ENCODE measurements around the gene STPG2.

DNA sequence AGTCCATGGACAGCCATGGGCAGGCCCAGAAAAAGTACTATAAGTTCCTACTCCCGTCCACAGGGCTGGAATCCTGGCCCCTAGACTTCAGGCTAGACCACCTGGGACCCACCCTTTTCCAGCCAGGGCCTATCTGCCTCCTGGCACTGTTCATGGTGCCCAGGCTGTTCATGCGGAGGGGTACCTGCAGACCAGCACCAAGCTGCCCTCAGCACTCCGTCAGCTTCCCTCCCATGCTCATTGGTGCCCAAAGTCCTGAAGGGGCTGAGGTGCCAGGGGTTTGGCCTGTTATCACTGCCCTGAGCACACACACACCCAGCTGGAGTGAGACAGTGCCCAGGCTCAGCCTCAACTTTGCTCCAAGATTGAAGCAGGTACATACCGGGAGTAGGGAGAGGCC lies 477.7 kb downstream of the STPG2 start:
- TF ChIP-seq, protein P1, sequence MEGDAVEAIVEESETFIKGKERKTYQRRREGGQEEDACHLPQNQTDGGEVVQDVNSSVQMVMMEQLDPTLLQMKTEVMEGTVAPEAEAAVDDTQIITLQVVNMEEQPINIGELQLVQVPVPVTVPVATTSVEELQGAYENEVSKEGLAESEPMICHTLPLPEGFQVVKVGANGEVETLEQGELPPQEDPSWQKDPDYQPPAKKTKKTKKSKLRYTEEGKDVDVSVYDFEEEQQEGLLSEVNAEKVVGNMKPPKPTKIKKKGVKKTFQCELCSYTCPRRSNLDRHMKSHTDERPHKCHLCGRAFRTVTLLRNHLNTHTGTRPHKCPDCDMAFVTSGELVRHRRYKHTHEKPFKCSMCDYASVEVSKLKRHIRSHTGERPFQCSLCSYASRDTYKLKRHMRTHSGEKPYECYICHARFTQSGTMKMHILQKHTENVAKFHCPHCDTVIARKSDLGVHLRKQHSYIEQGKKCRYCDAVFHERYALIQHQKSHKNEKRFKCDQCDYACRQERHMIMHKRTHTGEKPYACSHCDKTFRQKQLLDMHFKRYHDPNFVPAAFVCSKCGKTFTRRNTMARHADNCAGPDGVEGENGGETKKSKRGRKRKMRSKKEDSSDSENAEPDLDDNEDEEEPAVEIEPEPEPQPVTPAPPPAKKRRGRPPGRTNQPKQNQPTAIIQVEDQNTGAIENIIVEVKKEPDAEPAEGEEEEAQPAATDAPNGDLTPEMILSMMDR (conservative IDR thresholded peaks at IDR 0.05; ENCODE audit: low read depth, low read length), result no peak
- TF ChIP-seq POLR2A (IDR thresholded peaks at IDR 0.05; ENCODE audit: low read depth, low read length), result no peak
- no peak for TF ChIP-seq SMC3 (IDR thresholded peaks at IDR 0.05; ENCODE audit: low read depth, low read length)
- TF ChIP-seq CEBPB (IDR thresholded peaks at IDR 0.05; ENCODE audit: low read depth, low read length), result no peak
- no peak for TF ChIP-seq RFX5 (IDR thresholded peaks at IDR 0.05; ENCODE audit: low read depth, low read length)
- TF ChIP-seq FOS (IDR thresholded peaks at IDR 0.05; ENCODE audit: low read depth, low read length), result no peak
- no peak for TF ChIP-seq NFE2L2 (IDR thresholded peaks at IDR 0.05; ENCODE audit: low read depth, low read length)
- TF ChIP-seq MAFK (IDR thresholded peaks at IDR 0.05; ENCODE audit: low read depth, low read length), result no peak
- no peak for TF ChIP-seq RAD21 (IDR thresholded peaks at IDR 0.05; ENCODE audit: low read length)
- TF ChIP-seq, protein P2, sequence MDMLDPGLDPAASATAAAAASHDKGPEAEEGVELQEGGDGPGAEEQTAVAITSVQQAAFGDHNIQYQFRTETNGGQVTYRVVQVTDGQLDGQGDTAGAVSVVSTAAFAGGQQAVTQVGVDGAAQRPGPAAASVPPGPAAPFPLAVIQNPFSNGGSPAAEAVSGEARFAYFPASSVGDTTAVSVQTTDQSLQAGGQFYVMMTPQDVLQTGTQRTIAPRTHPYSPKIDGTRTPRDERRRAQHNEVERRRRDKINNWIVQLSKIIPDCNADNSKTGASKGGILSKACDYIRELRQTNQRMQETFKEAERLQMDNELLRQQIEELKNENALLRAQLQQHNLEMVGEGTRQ (IDR thresholded peaks at IDR 0.05; ENCODE audit: low read depth, low read length), result no peak
